ENCODE measurements around the gene SLC39A2.
A peak's percentile ranks its signal among the peaks of the same experiment; 100 is the strongest.
"Not testable (repeated sequence)": the region's sequence is repeated elsewhere in the genome, so short reads cannot be mapped to it uniquely, and the experiment has no call there.

The SLC39A2 gene

DNA sequence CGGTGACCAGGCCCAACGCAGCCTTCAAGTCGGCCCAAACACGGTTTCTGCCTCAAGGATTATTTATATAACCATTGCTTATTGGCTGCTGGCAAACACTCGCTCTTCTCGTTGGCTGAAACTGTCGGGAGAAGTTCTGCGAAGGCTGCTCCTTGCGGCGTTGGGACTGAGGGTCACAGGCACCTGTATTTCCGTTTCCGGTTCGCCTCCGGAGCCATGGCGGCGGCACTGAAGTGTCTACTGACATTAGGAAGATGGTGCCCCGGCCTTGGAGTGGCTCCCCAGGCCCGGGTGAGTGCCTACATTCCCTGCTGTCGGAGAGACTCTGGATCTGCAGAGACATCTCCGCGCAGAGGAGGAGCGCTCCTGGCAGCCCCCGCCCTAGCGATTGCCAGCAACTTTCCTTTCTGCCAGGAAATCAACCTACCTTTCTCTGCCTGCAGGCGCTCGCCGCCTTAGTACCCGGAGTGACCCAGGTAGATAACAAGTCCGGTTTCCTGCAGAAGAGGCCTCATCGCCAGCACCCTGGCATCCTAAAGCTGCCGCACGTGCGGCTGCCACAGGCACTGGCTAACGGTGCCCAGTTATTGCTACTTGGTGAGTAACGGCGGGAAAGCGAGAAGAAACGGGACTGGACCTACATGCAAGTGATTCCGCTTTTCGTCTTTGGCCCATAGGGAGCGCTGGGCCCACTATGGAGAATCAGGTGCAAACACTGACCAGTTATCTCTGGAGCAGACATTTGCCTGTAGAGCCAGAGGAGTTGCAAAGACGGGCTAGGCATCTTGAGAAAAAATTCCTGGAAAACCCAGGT lies 9.1 kb upstream of the SLC39A2 start, which contains the start of gene METTL17:
Gene METTL17, plus strand, starts transcription at position 194 of the 814 bp plus-strand sequence. Its CDS starts 23 bp downstream, at position 217.
- DNase-seq = peak; percentile 95
- in situ Hi-C loops (cut with MboI; ENCODE audit: low pct_unique_long_range_greater_than_20kb, low sequenced_read_pairs) = no loop called here

DNA sequence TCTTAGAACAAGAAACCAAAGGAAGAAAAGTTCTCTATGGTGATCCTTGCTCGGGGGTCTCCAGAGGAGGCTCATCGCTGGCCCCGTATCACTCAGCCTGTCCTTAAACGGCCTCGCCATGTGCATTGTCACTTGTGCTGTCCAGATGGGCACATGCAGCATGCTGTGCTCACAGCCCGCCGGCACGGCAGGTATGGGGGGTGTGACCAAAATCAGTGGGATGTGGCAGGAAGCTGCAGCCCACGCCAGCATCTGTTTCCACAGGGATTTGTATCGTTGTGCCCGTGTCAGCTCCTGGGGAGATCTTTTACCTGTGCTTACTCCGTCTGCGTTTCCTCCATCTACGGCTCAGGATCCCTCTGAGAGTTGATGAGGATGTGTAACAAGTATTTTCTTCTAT lies 2.6 kb upstream of the SLC39A2 start:
- DNase-seq = no peak
- in situ Hi-C loops (cut with MboI; ENCODE audit: low pct_unique_long_range_greater_than_20kb, low sequenced_read_pairs) = no loop called here

DNA sequence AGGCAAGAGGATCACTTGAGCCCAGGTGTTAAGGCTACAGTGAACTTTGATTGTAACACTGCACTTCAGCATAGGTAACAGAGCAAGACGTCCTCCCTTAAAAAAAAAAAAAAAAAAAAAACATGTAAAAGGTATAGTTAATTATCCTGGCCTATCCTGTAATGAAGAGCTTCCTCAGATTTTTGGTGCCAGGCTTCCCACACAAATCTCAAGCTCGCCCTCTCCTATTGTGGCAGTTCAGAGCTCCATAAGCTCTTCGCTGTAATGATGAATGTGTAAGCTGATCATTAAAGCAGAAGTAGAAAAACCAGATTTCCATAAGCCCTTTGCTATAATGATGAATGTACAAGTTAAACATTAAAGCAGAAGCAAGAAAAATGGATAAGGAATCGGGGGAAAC lies 2.0 kb upstream of the SLC39A2 start:
- in situ Hi-C loops (cut with MboI; ENCODE audit: low pct_unique_long_range_greater_than_20kb, low sequenced_read_pairs) = no loop called here
- DNase-seq = no peak

DNA sequence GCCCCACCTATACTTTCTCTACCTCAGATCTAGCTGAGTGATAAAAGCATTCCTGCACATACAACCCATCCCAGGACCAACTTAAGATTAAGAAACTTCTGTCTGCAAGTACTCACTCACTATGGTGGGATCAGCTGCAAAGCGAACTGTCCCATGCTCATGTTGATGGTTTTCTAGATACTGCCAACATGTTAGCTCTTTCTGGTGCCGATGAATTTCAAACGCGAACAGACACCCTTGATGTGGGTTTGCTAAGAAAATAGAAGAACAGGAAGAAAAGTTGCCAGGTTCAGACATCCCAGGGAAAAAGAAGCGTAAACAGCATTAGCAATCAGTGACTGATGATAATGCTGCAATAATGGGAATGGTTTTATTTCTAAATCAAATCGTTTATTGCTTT lies 1.5 kb upstream of the SLC39A2 start:
- DNase-seq = no peak
- in situ Hi-C loops (cut with MboI; ENCODE audit: low pct_unique_long_range_greater_than_20kb, low sequenced_read_pairs) = no loop called here

- in situ Hi-C loops (cut with MboI; ENCODE audit: low pct_unique_long_range_greater_than_20kb, low sequenced_read_pairs) = no loop called here
- DNase-seq = no peak
These were observed 954 bp upstream of the SLC39A2 start for GRCh38 chr14:20998139-20998538.

- in situ Hi-C loops (cut with MboI; ENCODE audit: low pct_unique_long_range_greater_than_20kb, low sequenced_read_pairs) = no loop called here
- DNase-seq = no peak
These were observed 498 bp downstream of the SLC39A2 start for GRCh38 chr14:20999591-20999990.

GRCh38 chr14:21001218-21001617 lies 2.1 kb downstream of the SLC39A2 start:
- no peak for DNase-seq
- in situ Hi-C loops (cut with MboI; ENCODE audit: low pct_unique_long_range_greater_than_20kb, low sequenced_read_pairs) = no loop called here

GRCh38 chr14:21003788-21004346 lies 4.8 kb downstream of the SLC39A2 start:
- in situ Hi-C loops (cut with MboI; ENCODE audit: low pct_unique_long_range_greater_than_20kb, low sequenced_read_pairs) = no loop called here
- no peak for DNase-seq

DNA sequence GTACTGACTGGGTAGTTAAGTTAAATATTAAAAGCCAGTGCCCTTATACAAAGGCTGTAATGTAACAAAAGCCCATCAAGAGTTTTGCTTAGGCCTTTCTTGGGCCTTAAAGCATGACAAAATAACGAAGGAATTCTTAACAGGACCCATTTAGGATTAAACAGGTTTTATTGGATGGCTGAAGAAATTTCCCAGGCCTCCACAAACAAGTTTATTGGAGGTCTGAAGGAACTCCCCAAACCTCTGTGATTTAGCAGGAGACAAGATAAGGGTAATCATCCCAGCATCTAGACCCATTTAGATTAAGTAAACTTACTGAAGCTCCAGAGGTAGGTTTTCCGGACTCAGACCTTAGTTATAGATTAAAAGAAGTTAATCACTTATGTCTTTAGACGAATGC lies 10.6 kb downstream of the SLC39A2 start:
- in situ Hi-C loops (cut with MboI; ENCODE audit: low pct_unique_long_range_greater_than_20kb, low sequenced_read_pairs); DNase-seq: not testable (repeated sequence)

- DNase-seq = no peak
- in situ Hi-C loops (cut with MboI; ENCODE audit: low pct_unique_long_range_greater_than_20kb, low sequenced_read_pairs) = no loop called here
These were observed 12.0 kb downstream of the SLC39A2 start for GRCh38 chr14:21011136-21011535.

DNA sequence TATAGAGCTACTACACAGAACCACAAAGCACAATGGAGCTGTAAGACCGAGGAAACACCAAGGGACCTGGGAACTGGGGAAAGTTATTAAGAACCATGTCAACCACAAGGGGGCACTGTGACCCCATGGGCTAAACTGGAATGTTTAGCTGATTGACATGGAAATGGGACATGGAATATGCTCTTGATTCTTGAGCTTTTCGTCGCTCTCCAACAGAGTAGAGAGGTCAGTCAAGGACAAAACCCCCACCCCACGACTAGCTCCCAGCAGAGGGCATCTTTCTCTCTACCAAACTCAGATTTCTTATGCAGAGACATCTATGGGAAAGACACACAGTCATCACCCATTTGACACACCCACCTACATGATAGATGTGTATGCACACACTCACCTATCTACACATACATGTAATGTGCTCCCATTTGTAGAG lies 15.7 kb downstream of the SLC39A2 start:
- DNase-seq = peak; percentile 88
- in situ Hi-C loops (cut with MboI; ENCODE audit: low pct_unique_long_range_greater_than_20kb, low sequenced_read_pairs) = no loop called here

DNA sequence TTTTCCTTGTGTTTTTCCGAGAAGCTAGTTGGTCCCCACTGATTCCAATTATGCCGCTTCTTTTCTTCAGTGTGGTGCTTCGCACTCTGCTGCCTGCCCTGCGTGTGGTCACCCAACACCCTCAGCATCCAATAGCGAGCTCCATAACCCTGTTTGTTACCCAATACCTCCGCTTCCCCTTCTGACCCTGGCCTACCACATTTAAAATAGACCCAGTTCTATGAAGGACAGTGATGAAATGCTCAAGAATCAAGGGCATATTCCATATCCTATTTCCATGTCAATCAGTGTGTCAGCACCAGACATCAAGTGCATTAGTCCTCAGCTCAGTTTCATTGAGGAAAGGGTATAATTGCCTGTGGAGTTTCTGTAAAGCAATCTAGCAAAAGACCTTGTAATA lies 16.2 kb downstream of the SLC39A2 start:
- in situ Hi-C loops (cut with MboI; ENCODE audit: low pct_unique_long_range_greater_than_20kb, low sequenced_read_pairs) = no loop called here
- DNase-seq = no peak

DNA sequence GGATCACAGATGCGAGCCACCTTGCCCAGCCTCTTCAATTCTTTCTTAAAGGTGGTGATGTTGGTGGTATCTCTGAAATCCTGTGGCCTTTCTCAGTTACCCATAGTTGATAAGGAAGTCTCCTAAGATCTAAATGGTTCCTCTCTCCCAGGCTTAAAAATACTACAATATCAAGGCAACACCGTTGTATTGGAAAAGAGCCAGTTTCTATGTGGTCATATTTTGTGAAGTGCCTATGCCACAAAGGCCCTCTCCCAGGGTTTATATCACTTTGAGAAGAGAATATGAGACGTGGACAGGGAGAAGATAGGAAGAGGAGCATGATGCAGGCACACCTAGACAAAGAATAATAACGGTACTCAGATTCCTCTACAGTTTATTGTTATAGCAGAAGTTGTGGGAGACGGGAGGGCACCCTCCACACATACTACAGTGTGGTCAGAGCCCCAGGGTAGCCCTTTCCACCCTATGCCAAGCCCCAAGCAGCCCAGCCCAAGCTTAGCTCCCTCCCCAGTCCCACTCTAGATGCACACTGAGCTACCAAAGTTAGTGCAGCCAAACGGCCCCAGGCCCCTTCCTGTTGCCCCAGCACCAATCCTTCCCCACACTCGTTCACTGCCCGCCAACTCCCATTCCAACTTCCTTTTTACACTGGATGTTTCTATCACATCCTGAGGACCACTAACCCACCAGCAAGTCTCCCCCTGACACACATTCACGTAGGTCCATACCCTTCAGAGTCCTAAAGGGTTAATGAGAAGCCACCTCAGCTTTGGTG lies 17.5 kb downstream of the SLC39A2 start:
- in situ Hi-C loops (cut with MboI; ENCODE audit: low pct_unique_long_range_greater_than_20kb, low sequenced_read_pairs) = no loop called here
- no peak for DNase-seq

DNA sequence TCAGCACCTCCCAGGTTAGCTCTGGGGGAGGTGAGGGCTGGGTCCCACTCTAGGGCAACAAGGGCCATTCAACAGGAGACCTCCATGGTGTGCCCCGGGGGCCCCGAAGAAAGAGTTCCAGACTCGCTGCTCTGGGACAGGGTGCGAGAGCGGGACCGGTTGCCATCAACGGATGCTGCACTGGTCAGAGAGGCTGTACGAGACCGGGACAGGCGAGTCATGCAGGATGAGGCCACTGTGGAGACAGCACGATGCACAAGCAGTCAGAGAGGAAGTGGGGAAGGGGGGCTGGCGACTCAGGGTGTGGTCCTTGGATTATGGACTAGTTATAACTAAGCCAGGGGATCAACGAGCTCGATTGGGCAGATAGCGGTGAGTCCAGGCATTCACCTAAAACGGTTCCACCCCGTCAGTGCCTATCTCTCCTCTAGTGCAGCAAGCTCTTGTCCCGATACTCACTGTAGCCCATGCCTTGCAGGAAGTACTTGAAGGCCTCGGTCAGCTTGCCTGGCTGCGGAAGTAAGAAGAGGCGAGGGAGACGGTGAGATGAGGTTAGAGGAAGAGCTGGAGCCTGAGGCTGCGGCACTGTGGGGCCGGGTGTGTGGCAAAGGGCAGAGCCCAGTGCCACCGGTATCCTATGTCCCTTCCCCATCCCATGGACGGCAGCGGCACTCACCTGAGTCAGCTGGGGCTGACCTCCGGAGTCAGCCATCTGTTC lies 18.6 kb downstream of the SLC39A2 start:
- no peak for DNase-seq
- in situ Hi-C loops (cut with MboI; ENCODE audit: low pct_unique_long_range_greater_than_20kb, low sequenced_read_pairs) = no loop called here

GRCh38 chr14:21018286-21018685 lies 19.2 kb downstream of the SLC39A2 start:
- in situ Hi-C loops (cut with MboI; ENCODE audit: low pct_unique_long_range_greater_than_20kb, low sequenced_read_pairs) = no loop called here

GRCh38 chr14:21018781-21019180 lies 19.7 kb downstream of the SLC39A2 start:
- in situ Hi-C loops (cut with MboI; ENCODE audit: low pct_unique_long_range_greater_than_20kb, low sequenced_read_pairs) = no loop called here
- DNase-seq = no peak

More at GRCh38 chr14:21018286-21018685, 19.2 kb downstream of the SLC39A2 start:
- DNase-seq = no peak

DNA sequence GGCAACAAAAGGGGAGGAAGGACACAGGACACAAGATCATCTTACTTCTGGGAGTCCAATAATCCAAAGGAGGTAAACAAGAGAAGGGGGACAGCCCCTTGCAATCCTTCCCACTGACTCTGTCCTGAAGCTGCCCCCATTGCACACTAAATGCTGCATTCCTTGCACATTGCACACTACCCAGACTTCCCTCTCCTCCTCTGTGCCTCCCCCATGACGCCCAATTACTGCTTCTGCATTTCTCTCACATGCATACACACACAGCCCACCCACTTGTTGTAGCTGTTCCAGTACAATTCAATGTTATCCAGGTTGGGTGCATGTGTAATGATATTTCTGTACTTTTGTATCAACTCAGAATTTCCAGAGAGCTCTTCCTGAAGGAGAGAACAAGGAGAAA lies 20.3 kb downstream of the SLC39A2 start:
- in situ Hi-C loops (cut with MboI; ENCODE audit: low pct_unique_long_range_greater_than_20kb, low sequenced_read_pairs) = no loop called here
- no peak for DNase-seq

- in situ Hi-C loops (cut with MboI; ENCODE audit: low pct_unique_long_range_greater_than_20kb, low sequenced_read_pairs) = no loop called here
- DNase-seq = no peak
These were observed 22.0 kb downstream of the SLC39A2 start for GRCh38 chr14:21020977-21021545.

DNA sequence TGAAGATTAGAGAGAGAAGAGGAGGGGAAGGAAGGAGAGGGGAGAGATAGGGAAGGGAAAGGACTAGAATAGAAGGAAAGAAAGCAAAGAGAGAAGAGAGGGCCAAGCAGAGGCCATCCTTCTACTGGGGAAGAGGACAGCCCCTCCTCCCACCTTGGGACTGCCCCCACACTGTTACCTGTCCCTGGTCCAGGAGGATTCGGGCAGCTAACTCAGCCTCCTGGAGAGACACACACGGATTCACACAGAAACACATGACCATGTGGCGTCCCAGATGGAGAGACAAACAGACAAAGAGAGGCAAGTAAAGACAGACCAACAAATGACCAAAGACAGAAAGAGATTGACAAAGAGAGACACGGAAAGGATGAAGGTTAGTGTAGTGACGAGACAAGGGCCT lies 23.6 kb downstream of the SLC39A2 start:
- DNase-seq = no peak
- in situ Hi-C loops (cut with MboI; ENCODE audit: low pct_unique_long_range_greater_than_20kb, low sequenced_read_pairs) = no loop called here
